Naive thymus-derived CD4-positive, alpha-beta T cell (primary cell): ENCODE measurements around the gene FBXO47. TPM values are rescaled to one million over a fixed set of nuclear protein-coding genes. Genes with fewer than 3 reads are reported as not detected.

Experiments
- ATAC-seq: fragments of 150-1000 bp; cut with Tn5 transposase; 2 replicates; pipeline ENCODE4 v1.10.0; 2021; ENCODE audit warnings: mild to moderate bottlenecking, moderate library complexity
- CTCF ChIA-PET: fragments of 350-600 bp; sonication (Branson Sonifier 250); formaldehyde crosslinking; loops from one replicate; lab custom pipeline; 2021; ENCODE audit warnings: antibody characterized with exemption; lab: Charles Lee
- POLR2A ChIA-PET: fragments of 350-600 bp; sonication (Branson Sonifier 250); formaldehyde crosslinking; loops from one replicate; lab custom pipeline; 2021; ENCODE audit warnings: antibody characterized with exemption, inconsistent platforms; lab: Charles Lee
- DNase-seq, 9 donors: peaks; one replicate each; pipeline versions ENCODE4 v3.0.0 to v3.0.0-alpha.2; 2020 to 2022; ENCODE audit warnings: mixed read lengths in 1 of 9
- H3K27ac ChIP-seq: one replicate; pipeline ENCODE4 v1.7.0; 2013; ENCODE audit warnings: mild to moderate bottlenecking, low read depth, low read length, moderate library complexity
- H3K27me3 ChIP-seq, 2 donors: one replicate each; pipeline ENCODE4 v1.7.0; 2013; ENCODE audit warnings: low read length in 2 of 2, mild to moderate bottlenecking in 2 of 2, moderate library complexity in 2 of 2; ENCODE audit not compliant: control insufficient read depth in 2 of 2, insufficient read depth in 2 of 2
- H3K36me3 ChIP-seq, 3 experiments: 1 replicate in 2 of 3; 2 replicates in 1 of 3; pipeline ENCODE4 v1.7.0; 2013; ENCODE audit warnings: low read length in 3 of 3, mild to moderate bottlenecking in 3 of 3, moderate library complexity in 1 of 3; ENCODE audit not compliant: insufficient read depth in 3 of 3, control insufficient read depth in 2 of 3
- H3K4me1 ChIP-seq, 2 donors: one replicate each; pipeline ENCODE4 v1.7.0; 2013; ENCODE audit warnings: low read length in 2 of 2, mild to moderate bottlenecking in 2 of 2, moderate library complexity in 1 of 2; ENCODE audit not compliant: control insufficient read depth in 2 of 2, insufficient read depth in 2 of 2
- H3K4me3 ChIP-seq: 2 replicates; pipeline ENCODE4 v1.7.0; 2013; ENCODE audit warnings: mild to moderate bottlenecking, low read length
- H3K9me3 ChIP-seq, 3 experiments: 1 replicate in 2 of 3; 2 replicates in 1 of 3; pipeline ENCODE4 v1.7.0; 2013; ENCODE audit warnings: low read length in 3 of 3; ENCODE audit not compliant: control insufficient read depth in 2 of 3
- H3K27ac Mint-ChIP-seq, 9 donors: one replicate each; pipeline ENCODE4 v1.8.0; 2020 to 2022; ENCODE audit warnings: mixed read lengths in 9 of 9, mild to moderate bottlenecking in 8 of 9, moderate library complexity in 5 of 9, inconsistent platforms in 2 of 9
- H3K27me3 Mint-ChIP-seq, 5 donors: one replicate each; pipeline ENCODE4 v1.8.0; 2021 to 2022; ENCODE audit warnings: mixed read lengths in 5 of 5, mild to moderate bottlenecking in 1 of 5
- H3K36me3 Mint-ChIP-seq, 5 donors: one replicate each; pipeline ENCODE4 v1.8.0; 2020 to 2022; ENCODE audit warnings: mixed read lengths in 5 of 5, mild to moderate bottlenecking in 3 of 5, inconsistent platforms in 1 of 5
- H3K4me1 Mint-ChIP-seq, 7 donors: one replicate each; pipeline ENCODE4 v1.8.0; 2020 to 2022; ENCODE audit warnings: mixed read lengths in 7 of 7, mild to moderate bottlenecking in 3 of 7, inconsistent platforms in 1 of 7
- H3K4me3 Mint-ChIP-seq, 10 donors: one replicate each; pipeline ENCODE4 v1.8.0; 2020 to 2022; ENCODE audit warnings: mild to moderate bottlenecking in 10 of 10, mixed read lengths in 10 of 10, moderate library complexity in 6 of 10, inconsistent platforms in 2 of 10
- H3K9me3 Mint-ChIP-seq, 11 donors: one replicate each; pipeline ENCODE4 v1.8.0; 2020 to 2022; ENCODE audit warnings: mixed read lengths in 11 of 11, mild to moderate bottlenecking in 4 of 11, inconsistent platforms in 1 of 11, moderate library complexity in 1 of 11
- intact Hi-C, 2 donors: fragments of 100-400 bp; cut with micrococcal nuclease; formaldehyde crosslinking; loops; one replicate each; pipeline ENCODE4 v1.15.1; 2023
- microRNA-seq: library from miRNA; unstranded; fragments of <30 nt; microRNA quantifications from one replicate; pipeline ENCODE4 v1.2.0, GENCODE V29; 2022; ENCODE audit warnings: borderline microRNAs expressed
- polyA plus RNA-seq, 2 donors: library from polyadenylated mRNA; unstranded; fragments of 300-500 nt; fragmentation: Illumina TruSeq; gene quantifications; one replicate each; pipeline ENCODE4 v1.2.3, GENCODE V29; 2021
- total RNA-seq, 6 experiments: library from RNA in 5 of 6; stranded (reverse) in 5 of 6; gene quantifications; 1 replicate in 5 of 6; 2 replicates in 1 of 6; pipeline ENCODE4 v1.2.3 and lab custom pipeline; 2021 to 2026

Gene FBXO47
- total and polyA plus RNA-seq, 7 experiments from 2014 or later, result not detected

- peak overlapping the region; percentile 67 for H3K27ac ChIP-seq
- intact Hi-C loops, result loop anchor here in 1 of 2 donors (2.0 kb wide), 1 partner anchor 19 kb away; the partner anchor contains the start of gene LASP1
- peaks cover 77 to 87% of the 10 kb centered on the region in 2 donors for H3K4me1 ChIP-seq
- peak overlapping the region; percentile 13 to 74 (median 68) for H3K4me3 Mint-ChIP-seq
- DNase-seq, result no peak
- H3K27me3 ChIP-seq, result no peaks in the 10 kb centered on the region
- no peaks in the 10 kb centered on the region for H3K9me3 ChIP-seq
- ATAC-seq, result no peak
- no peak overlapping the region for H3K4me3 ChIP-seq
- H3K27me3 Mint-ChIP-seq, result no peaks in the 10 kb centered on the region
- H3K27ac Mint-ChIP-seq, result peak overlapping the region; percentile 64 to 96 (median 90)
- H3K9me3 Mint-ChIP-seq, result peaks cover 0 to 3% (median 0%) of the 10 kb centered on the region in 11 donors
- H3K4me1 Mint-ChIP-seq, result peaks cover 52 to 98% (median 84%) of the 10 kb centered on the region in 7 donors
- H3K36me3 ChIP-seq, result peaks cover 0 to 44% (median 6%) of the 10 kb centered on the region in 3 experiments
- POLR2A ChIA-PET, result interaction anchor here (0.7 to 2.0 kb wide), 4 partner anchors 9 to 28 kb away, joined by 3 to 5 read pairs (median 5); partner anchors contain the start of gene LASP1
- CTCF ChIA-PET, result no interaction called here
- H3K36me3 Mint-ChIP-seq, result peaks cover 0 to 25% (median 9%) of the 10 kb centered on the region in 5 donors
Measured at GRCh38 chr17:38889745-38890409, 77.3 kb downstream of the FBXO47 start.

- DNase-seq, result no peak
- H3K4me1 ChIP-seq, result peaks cover 80 to 93% of the 10 kb centered on the region in 2 donors
- no peaks in the 10 kb centered on the region for H3K27me3 ChIP-seq
- ATAC-seq, result no peak
- peak overlapping the region; percentile 67 for H3K27ac ChIP-seq
- H3K9me3 ChIP-seq, result no peaks in the 10 kb centered on the region
- H3K4me1 Mint-ChIP-seq, result peaks cover 50 to 97% (median 81%) of the 10 kb centered on the region in 7 donors
- H3K36me3 ChIP-seq, result peaks cover 0 to 38% (median 6%) of the 10 kb centered on the region in 3 experiments
- H3K36me3 Mint-ChIP-seq, result peaks cover 0 to 23% (median 12%) of the 10 kb centered on the region in 5 donors
- ChIA-PET CTCF (no interaction called here), POLR2A (interaction anchor here (1.0 to 2.0 kb wide), 2 partner anchors 8 to 10 kb away, joined by 3 to 5 read pairs; no protein-coding TSS in a partner anchor)
- peak overlapping the region in 8 of 9 donors; percentile 65 to 91 (median 82) for H3K27ac Mint-ChIP-seq
- intact Hi-C loops, result no loop called here
- H3K4me3 ChIP-seq, result no peak overlapping the region
- peak overlapping the region in 4 of 10 donors; percentile 6 to 39 (median 14) for H3K4me3 Mint-ChIP-seq
- no peaks in the 10 kb centered on the region for H3K27me3 Mint-ChIP-seq
- H3K9me3 Mint-ChIP-seq, result peaks cover 0 to 3% (median 0%) of the 10 kb centered on the region in 11 donors
Measured at GRCh38 chr17:38888842-38889241, 78.4 kb downstream of the FBXO47 start.

- H3K4me3 Mint-ChIP-seq, result peak overlapping the region in 9 of 10 donors; percentile 47 to 96 (median 77)
- peak overlapping the region; percentile 60 for H3K27ac ChIP-seq
Measured at GRCh38 chr17:38886643-38887010, 80.6 kb downstream of the FBXO47 start.

More at GRCh38 chr17:38886643-38887010, 80.6 kb downstream of the FBXO47 start:
- ATAC-seq (no peak), DNase-seq (no peak)
- Mint-ChIP-seq H3K4me1 (peaks cover 66 to 97% (median 83%) of the 10 kb centered on the region in 7 donors), H3K27ac (peak overlapping the region in 8 of 9 donors; percentile 7 to 95 (median 90)), H3K9me3 (peaks cover 0 to 3% (median 0%) of the 10 kb centered on the region in 11 donors), H3K27me3 (no peaks in the 10 kb centered on the region), H3K36me3 (peaks cover 0 to 31% (median 18%) of the 10 kb centered on the region in 5 donors)
- Histone ChIP-seq H3K27me3 (no peaks in the 10 kb centered on the region), H3K36me3 (peaks cover 0 to 29% (median 0%) of the 10 kb centered on the region in 3 experiments), H3K4me1 (peaks cover 78 to 93% of the 10 kb centered on the region in 2 donors), H3K9me3 (no peaks in the 10 kb centered on the region), H3K4me3 (no peak overlapping the region)
- intact Hi-C loops, result no loop called here
- ChIA-PET CTCF (interaction anchor here (0.9 kb wide), 1 partner anchor 267 kb away, joined by 3 read pairs; no protein-coding TSS in a partner anchor), POLR2A (interaction anchor here (0.6 to 5.2 kb wide), 5 partner anchors 9 to 321 kb away, joined by 3 to 58 read pairs (median 4); partner anchors contain the start of gene LASP1)

Small RNAs within 50 kb of the gene (microRNA-seq; reads per million reads assigned to microRNA genes)
- not detected for gene MIR6779

Other genes with a start within 250 kb of the FBXO47 start
- 10 to 100 TPM in 3 of 5 experiments, 1 to 10 TPM in 2; 8.0 to 39.6 (median 12.9) TPM for gene CISD3, start 237.1 kb downstream of the FBXO47 start, total RNA-seq
- gene CISD3, start 237.1 kb downstream of the FBXO47 start, polyA plus RNA-seq, result 10 to 100 TPM; 33.0 to 39.0 TPM
- 1 to 10 TPM in 1 of 5 experiments, under 1 TPM in 1, not detected in 3; 0.34 to 2.7 TPM for gene PCGF2, start 219.1 kb downstream of the FBXO47 start, total RNA-seq
- gene PCGF2, start 219.1 kb downstream of the FBXO47 start, polyA plus RNA-seq, result under 1 TPM in 1 of 2 donors, not detected in 1; 0.09 TPM
- gene PSMB3, start 214.7 kb downstream of the FBXO47 start, total RNA-seq, result 100 to 1,000 TPM in 2 of 5 experiments, 10 to 100 TPM in 3; 60.8 to 287 (median 92.1) TPM
- gene PSMB3, start 214.7 kb downstream of the FBXO47 start, polyA plus RNA-seq, result 100 to 1,000 TPM; 382 to 410 TPM
- 10 to 100 TPM; 32.4 to 67.9 (median 49.1) TPM for gene PIP4K2B, start 167.8 kb downstream of the FBXO47 start, total RNA-seq
- 10 to 100 TPM; 17.5 to 18.6 TPM for gene PIP4K2B, start 167.8 kb downstream of the FBXO47 start, polyA plus RNA-seq
- 10 to 100 TPM; 33.0 to 69.5 (median 53.4) TPM for gene CWC25, start 142.1 kb downstream of the FBXO47 start, total RNA-seq
- gene CWC25, start 142.1 kb downstream of the FBXO47 start, polyA plus RNA-seq, result 1 to 10 TPM; 5.0 to 8.5 TPM
- 1,000 to 10,000 TPM; 1,312 to 2,438 (median 1,877) TPM for gene RPL23, start 113.7 kb downstream of the FBXO47 start, total RNA-seq
- gene RPL23, start 113.7 kb downstream of the FBXO47 start, polyA plus RNA-seq, result 1,000 to 10,000 TPM; 1,326 to 1,996 TPM
- 100 to 1,000 TPM in 4 of 5 experiments, 10 to 100 TPM in 1; 75.3 to 199 (median 113) TPM for gene LASP1, start 97.3 kb downstream of the FBXO47 start, total RNA-seq
- gene LASP1, start 97.3 kb downstream of the FBXO47 start, polyA plus RNA-seq, result 10 to 100 TPM; 43.4 to 54.5 TPM
- gene PLXDC1, start 184.2 kb upstream of the FBXO47 start, total RNA-seq, result 10 to 100 TPM in 4 of 5 experiments, 1 to 10 TPM in 1; 2.3 to 55.7 (median 31.8) TPM
- 10 to 100 TPM; 19.3 to 22.5 TPM for gene PLXDC1, start 184.2 kb upstream of the FBXO47 start, polyA plus RNA-seq
- under 1 TPM in 2 of 5 experiments, not detected in 3; 0.34 to 0.78 TPM for gene ARL5C, start 198.8 kb upstream of the FBXO47 start, total RNA-seq
- gene ARL5C, start 198.8 kb upstream of the FBXO47 start, polyA plus RNA-seq, result under 1 TPM in 1 of 2 donors, not detected in 1; 0.15 TPM
- gene CACNB1, start 230.3 kb upstream of the FBXO47 start, total RNA-seq, result 10 to 100 TPM; 10.7 to 22.0 (median 12.8) TPM
- 1 to 10 TPM in 1 of 2 donors, under 1 TPM in 1; 0.39 to 1.9 TPM for gene CACNB1, start 230.3 kb upstream of the FBXO47 start, polyA plus RNA-seq
- gene RPL19, start 232.9 kb upstream of the FBXO47 start, total RNA-seq, result 1,000 to 10,000 TPM; 1,932 to 3,942 (median 3,777) TPM
- 1,000 to 10,000 TPM; 4,326 to 4,957 TPM for gene RPL19, start 232.9 kb upstream of the FBXO47 start, polyA plus RNA-seq